Measurements from ENCODE around the gene KLRD1.
"Not testable (repeated sequence)": the region's sequence is repeated elsewhere in the genome, so short reads cannot be mapped to it uniquely, and the experiment has no call there.

The KLRD1 gene

DNA sequence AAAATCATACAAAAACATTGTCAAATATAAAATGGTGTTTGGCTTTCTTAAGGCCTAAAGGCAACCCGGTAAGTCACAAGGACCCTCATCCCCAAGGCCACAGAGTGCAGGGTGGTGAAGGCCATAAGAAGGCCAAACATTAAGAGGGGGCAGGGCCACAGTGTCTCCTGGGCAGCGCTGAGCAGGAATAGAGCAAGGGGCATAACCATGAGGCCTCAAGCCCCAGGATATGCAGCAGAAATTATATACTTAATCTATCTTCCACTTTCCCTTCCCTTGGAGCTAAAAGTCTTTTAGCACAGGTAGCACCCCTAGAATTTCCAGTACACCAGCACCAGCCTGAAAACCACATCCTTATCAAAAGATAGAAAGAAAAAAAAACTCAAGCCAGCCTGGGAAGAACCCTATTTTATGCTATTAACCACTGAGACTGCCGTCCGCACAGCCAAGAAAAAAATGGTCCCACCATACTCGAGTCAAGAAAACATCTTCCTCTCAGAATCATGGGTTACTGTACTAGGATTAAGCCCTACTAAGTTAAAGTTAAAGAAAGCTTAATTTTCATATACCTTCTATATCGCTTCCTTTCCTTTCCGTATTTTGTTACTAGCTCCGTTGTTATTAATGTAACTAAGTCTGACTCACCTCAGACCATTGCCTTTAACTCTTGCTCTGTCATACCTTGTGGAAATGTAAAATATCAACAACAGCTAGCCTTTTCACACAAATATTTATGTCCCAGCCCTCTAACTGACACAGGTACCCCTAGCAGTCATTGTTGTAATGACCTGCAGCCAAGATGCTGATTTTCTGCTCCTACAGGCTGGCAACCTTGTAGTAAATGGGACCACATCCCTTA, 62.1 kb downstream of the KLRD1 start:
- Histone ChIP-seq H3K4me3 (ENCODE audit: low read length) (no peak overlapping the region), H3K27ac (ENCODE audit: low read depth, low read length) (no peak overlapping the region), H3K9me3 (ENCODE audit: insufficient read depth, low read depth, low read length) (peaks cover 2% of the 10 kb centered on the region; the same call in 1 of the 2 replicates), H3K9ac (ENCODE audit: low read depth, low read length) (no peak overlapping the region), H3K4me1 (ENCODE audit: insufficient read depth, low read length) (peaks cover 40% of the 10 kb centered on the region), H3K36me3 (ENCODE audit: insufficient read depth, low read length) (no peaks in the 10 kb centered on the region), H3K27me3 (ENCODE audit: insufficient read depth, low read length) (no peaks in the 10 kb centered on the region)
- 93% methylated on average over 8 of the region's 8 CpGs for WGBS

DNA sequence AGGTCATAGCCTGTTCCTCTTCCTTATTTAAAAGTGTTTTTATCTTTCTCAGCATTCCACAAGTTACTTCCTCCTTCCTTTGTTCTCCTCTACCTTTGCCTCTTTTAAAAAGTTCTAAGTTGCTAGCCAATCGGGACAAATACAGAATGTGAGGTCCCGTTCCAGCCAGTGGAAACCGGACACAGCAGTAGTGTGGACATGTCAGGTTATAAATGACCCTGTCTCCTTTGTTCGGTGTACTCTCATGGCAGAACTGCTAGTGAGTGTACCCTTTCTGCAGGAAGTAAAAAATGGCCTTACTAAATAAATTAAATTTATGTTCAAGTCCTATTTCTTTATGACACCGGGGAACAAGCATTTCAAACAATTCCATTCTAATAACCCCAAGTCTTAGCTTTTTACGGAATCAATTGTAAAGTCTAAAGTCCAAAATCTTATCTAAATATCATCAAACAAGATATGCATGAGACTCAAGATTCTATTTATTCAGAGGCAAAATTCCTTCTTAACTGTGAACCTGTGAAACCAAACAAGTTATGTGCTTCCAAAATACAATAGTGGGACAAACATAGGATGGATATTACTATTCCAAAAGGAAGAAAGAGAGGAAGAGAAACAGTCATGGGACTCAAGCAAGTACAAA, 64.3 kb downstream of the KLRD1 start:
- not testable (repeated sequence) for H3K27ac ChIP-seq (ENCODE audit: low read depth, low read length); H3K27me3 ChIP-seq (ENCODE audit: insufficient read depth, low read length); H3K9me3 ChIP-seq (ENCODE audit: insufficient read depth, low read depth, low read length); H3K9ac ChIP-seq (ENCODE audit: low read depth, low read length); H3K36me3 ChIP-seq (ENCODE audit: insufficient read depth, low read length); H3K4me3 ChIP-seq (ENCODE audit: low read length)
- WGBS, result 94% methylated on average over 6 of the region's 6 CpGs
- H3K4me1 ChIP-seq (ENCODE audit: insufficient read depth, low read length), result peaks cover 25% of the 10 kb centered on the region

- Histone ChIP-seq H3K9me3 (ENCODE audit: insufficient read depth, low read depth, low read length) (peaks cover 2% of the 10 kb centered on the region; the same call in 1 of the 2 replicates), H3K36me3 (ENCODE audit: insufficient read depth, low read length) (no peaks in the 10 kb centered on the region), H3K4me1 (ENCODE audit: insufficient read depth, low read length) (peaks cover 25% of the 10 kb centered on the region), H3K4me3 (ENCODE audit: low read length) (no peak overlapping the region), H3K27ac (ENCODE audit: low read depth, low read length) (no peak overlapping the region), H3K9ac (ENCODE audit: low read depth, low read length) (no peak overlapping the region), H3K27me3 (ENCODE audit: insufficient read depth, low read length) (no peaks in the 10 kb centered on the region)
- WGBS, result 76% methylated on average over 1 of the region's 1 CpG
Observed at GRCh38 chr12:10372559-10372958, 64.9 kb downstream of the KLRD1 start.

GRCh38 chr12:10374624-10375018, 67.0 kb downstream of the KLRD1 start:
- Histone ChIP-seq H3K9ac (ENCODE audit: low read depth, low read length) (no peak overlapping the region), H3K36me3 (ENCODE audit: insufficient read depth, low read length) (no peaks in the 10 kb centered on the region), H3K4me3 (ENCODE audit: low read length) (no peak overlapping the region), H3K4me1 (ENCODE audit: insufficient read depth, low read length) (peaks cover 25% of the 10 kb centered on the region), H3K27ac (ENCODE audit: low read depth, low read length) (no peak overlapping the region), H3K27me3 (ENCODE audit: insufficient read depth, low read length) (no peaks in the 10 kb centered on the region), H3K9me3 (ENCODE audit: insufficient read depth, low read depth, low read length) (no peaks in the 10 kb centered on the region)
- 96% methylated on average over 3 of the region's 3 CpGs for WGBS

- not testable (repeated sequence) for H3K27ac ChIP-seq (ENCODE audit: low read depth, low read length); H3K36me3 ChIP-seq (ENCODE audit: insufficient read depth, low read length); H3K4me1 ChIP-seq (ENCODE audit: insufficient read depth, low read length); H3K9me3 ChIP-seq (ENCODE audit: insufficient read depth, low read depth, low read length); H3K9ac ChIP-seq (ENCODE audit: low read depth, low read length); H3K4me3 ChIP-seq (ENCODE audit: low read length); H3K27me3 ChIP-seq (ENCODE audit: insufficient read depth, low read length)
- 95% methylated on average over 2 of the region's 2 CpGs for WGBS
Observed at GRCh38 chr12:10378737-10379136, 71.1 kb downstream of the KLRD1 start.

Measured in HUES64 (cell line).